Measurements from ENCODE around the gene CAPN1. TPM values are rescaled to one million over a fixed set of nuclear protein-coding genes. Genes with fewer than 3 reads are reported as not detected.

CAPN1 gene
- total RNA-seq, 1 experiment from 2014 or later: 175 TPM

DNA sequence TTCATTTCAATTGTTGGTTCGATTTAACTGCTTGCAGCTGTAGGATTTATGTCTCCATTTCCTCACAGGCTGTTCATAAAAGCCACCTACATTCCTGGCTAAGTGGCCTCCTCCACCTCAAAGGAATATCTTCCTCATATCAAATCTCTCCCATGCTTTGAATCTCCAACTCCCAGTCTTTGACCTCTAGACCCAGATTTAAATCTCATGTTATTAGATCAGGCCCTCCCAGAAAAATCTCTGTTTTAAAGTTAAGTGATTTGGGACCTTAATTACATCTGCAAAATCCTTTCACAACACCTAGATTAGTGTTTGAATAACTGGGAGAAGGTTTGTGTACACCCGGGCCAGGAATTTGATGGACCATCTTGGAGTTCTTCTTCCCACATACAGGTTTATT is 46.2 kb downstream of the CAPN1 start:
- Histone ChIP-seq H3K56ac (ENCODE audit: insufficient read length, low read depth, low read length) (no peak overlapping the region), H3K14ac (ENCODE audit: insufficient read depth, low read length) (no peak overlapping the region), H3K27me3 (ENCODE audit: insufficient read depth, low read length) (no peaks in the 10 kb centered on the region), H3K18ac (ENCODE audit: insufficient read length, low read depth, low read length) (no peak overlapping the region), H3K9me3 (ENCODE audit: control insufficient read depth, low read depth, low read length) (no peaks in the 10 kb centered on the region), H3K23me2 (ENCODE audit: insufficient read length, low read depth, low read length, poor library complexity, severe bottlenecking) (peaks cover 6% of the 10 kb centered on the region), H3K23ac (ENCODE audit: insufficient read length, low read depth, low read length) (no peak overlapping the region), H3K4ac (ENCODE audit: low read depth, low read length) (no peak overlapping the region), H2BK15ac (ENCODE audit: low read depth, low read length) (no peak overlapping the region), H2AFZ (ENCODE audit: low read length) (no peak overlapping the region), H4K8ac (replicated peaks; ENCODE audit: insufficient read length, low read depth, low read length) (no peak overlapping the region), H3K27ac (ENCODE audit: insufficient read length, low read depth, low read length) (no peak overlapping the region), H3K79me2 (ENCODE audit: insufficient read depth, low read length) (no peaks in the 10 kb centered on the region), H4K20me1 (ENCODE audit: control insufficient read depth, insufficient read depth, insufficient read length) (no peaks in the 10 kb centered on the region), H2AK5ac (ENCODE audit: insufficient read length, low read length) (no peak overlapping the region), H3K4me2 (ENCODE audit: insufficient read depth, insufficient read length, low read length) (no peak overlapping the region), H2BK12ac (ENCODE audit: insufficient read length, low read depth, low read length) (no peak overlapping the region), H4K91ac (ENCODE audit: insufficient read length, low read depth, low read length) (no peak overlapping the region), H2BK5ac (ENCODE audit: insufficient read length, low read length) (no peak overlapping the region), H4K5ac (ENCODE audit: insufficient read length, low read depth, low read length) (no peak overlapping the region), H2BK120ac (ENCODE audit: low read depth, low read length, poor library complexity, severe bottlenecking) (no peak overlapping the region), H3T11ph (ENCODE audit: low read length) (no peak overlapping the region), H3K79me1 (ENCODE audit: insufficient read depth, low read depth, low read length, poor library complexity, severe bottlenecking) (no peaks in the 10 kb centered on the region), H3K9ac (ENCODE audit: extremely low read depth, insufficient read length, low read length) (no peak overlapping the region), H2BK20ac (ENCODE audit: low read depth, low read length, poor library complexity, severe bottlenecking) (no peak overlapping the region), H3K4me1 (ENCODE audit: insufficient read depth, low read length) (no peaks in the 10 kb centered on the region; the same call in 1 of the 2 replicates)
- Mint-ChIP-seq H3K27ac (no peak overlapping the region), H3K9me3 (peaks cover 3% of the 10 kb centered on the region in 2 experiments; a peak in 3 of 5 replicates), H3K36me3 (ENCODE audit: insufficient read depth in 1 of 3, low read depth in 3 of 3) (peaks cover 17 to 29% (median 25%) of the 10 kb centered on the region in 3 experiments), H3K4me3 (no peak overlapping the region), H3K4me1 (peaks cover 13 to 17% of the 10 kb centered on the region in 2 experiments), H3K27me3 (ENCODE audit: low read depth) (peaks cover 3% of the 10 kb centered on the region; the same call in 1 of the 2 replicates)
- WGBS (ENCODE audit: extremely low coverage, insufficient read length, low lambda C conversion rate): no CpG with 5 or more reads among the region's 2 CpGs
- DNase-seq: no peak
- TF ChIP-seq, protein P1, sequence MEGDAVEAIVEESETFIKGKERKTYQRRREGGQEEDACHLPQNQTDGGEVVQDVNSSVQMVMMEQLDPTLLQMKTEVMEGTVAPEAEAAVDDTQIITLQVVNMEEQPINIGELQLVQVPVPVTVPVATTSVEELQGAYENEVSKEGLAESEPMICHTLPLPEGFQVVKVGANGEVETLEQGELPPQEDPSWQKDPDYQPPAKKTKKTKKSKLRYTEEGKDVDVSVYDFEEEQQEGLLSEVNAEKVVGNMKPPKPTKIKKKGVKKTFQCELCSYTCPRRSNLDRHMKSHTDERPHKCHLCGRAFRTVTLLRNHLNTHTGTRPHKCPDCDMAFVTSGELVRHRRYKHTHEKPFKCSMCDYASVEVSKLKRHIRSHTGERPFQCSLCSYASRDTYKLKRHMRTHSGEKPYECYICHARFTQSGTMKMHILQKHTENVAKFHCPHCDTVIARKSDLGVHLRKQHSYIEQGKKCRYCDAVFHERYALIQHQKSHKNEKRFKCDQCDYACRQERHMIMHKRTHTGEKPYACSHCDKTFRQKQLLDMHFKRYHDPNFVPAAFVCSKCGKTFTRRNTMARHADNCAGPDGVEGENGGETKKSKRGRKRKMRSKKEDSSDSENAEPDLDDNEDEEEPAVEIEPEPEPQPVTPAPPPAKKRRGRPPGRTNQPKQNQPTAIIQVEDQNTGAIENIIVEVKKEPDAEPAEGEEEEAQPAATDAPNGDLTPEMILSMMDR (conservative IDR thresholded peaks at IDR 0.05): no peak

Measured in H9 (cell line).